Panc1 (cell line): ENCODE measurements around the gene VAT1. TPM values are rescaled to one million over a fixed set of nuclear protein-coding genes. Genes with fewer than 3 reads are reported as not detected.

Experiments used
- ATAC-seq: fragments of 200-7000 bp; cut with Tn5 transposase; 2 replicates; pipeline ENCODE4 v1.9.1; 2020; ENCODE audit warnings: mild to moderate bottlenecking, moderate library complexity
- BruUV-seq: library from RNA; stranded (reverse); fragments of 400-500 nt; replicated peaks from 2 replicates; lab custom pipeline; 2021; lab: Mats Ljungman, UMichigan
- CTCF ChIA-PET: fragments of 300-600 bp; sonication (Branson Sonifier 250); formaldehyde crosslinking; loops from one replicate; lab custom pipeline; 2022; ENCODE audit warnings: antibody characterized with exemption; lab: Charles Lee
- POLR2A ChIA-PET: fragments of 300-600 bp; sonication (Branson Sonifier 250); formaldehyde crosslinking; loops from one replicate; lab custom pipeline; 2022; ENCODE audit warnings: antibody characterized with exemption; lab: Charles Lee
- DNase-seq: peaks from one replicate; pipeline ENCODE4 v3.0.0-alpha.2; 2010; ENCODE audit warnings: low read depth, low spot score
- H3K27ac ChIP-seq: 2 replicates; pipeline ENCODE4 v1.5.1; 2011; ENCODE audit warnings: mild to moderate bottlenecking, low read length, inconsistent platforms
- H3K27me3 ChIP-seq: fragments of 200-500 bp; sonication (Bioruptor generic); 2 replicates; pipeline ENCODE4 v1.6.0; 2014; ENCODE audit warnings: low read length, inconsistent platforms; ENCODE audit not compliant: control insufficient read depth, insufficient read depth
- H3K36me3 ChIP-seq: fragments of 200-500 bp; sonication (Bioruptor generic); 2 replicates; pipeline ENCODE4 v1.5.1; 2014; ENCODE audit warnings: inconsistent platforms, mild to moderate bottlenecking, low read length, moderate library complexity; ENCODE audit not compliant: control insufficient read depth, insufficient read depth
- H3K4me1 ChIP-seq: 2 replicates; pipeline ENCODE4 v1.5.1; 2011; ENCODE audit warnings: inconsistent platforms, mild to moderate bottlenecking, low read length, moderate library complexity; ENCODE audit not compliant: control insufficient read depth, insufficient read depth
- H3K4me3 ChIP-seq, 2 experiments: 2 replicates each; pipeline ENCODE4 v1.5.1; 2011 to 2012; ENCODE audit warnings: low read depth in 2 of 2, low read length in 2 of 2, mild to moderate bottlenecking in 2 of 2, inconsistent platforms in 1 of 2, moderate library complexity in 1 of 2
- H3K9me3 ChIP-seq: fragments of 200-500 bp; sonication (Bioruptor generic); 2 replicates; pipeline ENCODE4 v1.5.1; 2014; ENCODE audit warnings: low read depth, mild to moderate bottlenecking, inconsistent platforms, low read length, moderate library complexity; ENCODE audit not compliant: control insufficient read depth, insufficient read depth
- CTCF ChIP-seq: fragments of 450-650 bp; IDR thresholded peaks from 2 replicates; pipeline ENCODE4 v1.5.1; 2017; ENCODE audit warnings: mild to moderate bottlenecking
- POLR2AphosphoS5 ChIP-seq: IDR thresholded peaks from 2 replicates; pipeline ENCODE4 v1.6.1; 2012; ENCODE audit warnings: mild to moderate bottlenecking, low read depth, low read length, moderate library complexity
- REST ChIP-seq, 2 experiments: IDR thresholded peaks; 2 replicates each; pipeline ENCODE4 v1.6.1; 2011 to 2012; ENCODE audit warnings: low read depth in 2 of 2, control low read depth in 1 of 2, low read length in 1 of 2, mild to moderate bottlenecking in 1 of 2, moderate library complexity in 1 of 2; ENCODE audit not compliant: insufficient read depth in 1 of 2
- SIN3A ChIP-seq: IDR thresholded peaks from 2 replicates; pipeline ENCODE4 v1.6.1; 2012; ENCODE audit warnings: low read depth, mild to moderate bottlenecking, low read length, moderate library complexity, borderline replicate concordance; ENCODE audit not compliant: insufficient read depth
- TCF7L2 ChIP-seq: IDR thresholded peaks from 2 replicates; pipeline ENCODE4 v1.6.1; 2011; ENCODE audit warnings: mild to moderate bottlenecking, low read depth, low read length, inconsistent platforms
- in situ Hi-C: cut with HindIII; loops from 2 replicates; pipeline ENCODE4 v1.10.0; 2016; ENCODE audit warnings: low sequenced_read_pairs, low pct_unique_long_range_greater_than_20kb
- intact Hi-C: fragments of 100-400 bp; cut with micrococcal nuclease; formaldehyde crosslinking; loops from one replicate; pipeline ENCODE4 v1.10.0; 2022; ENCODE audit not compliant: unreplicated experiment
- total RNA-seq: library from RNA; stranded (reverse); gene quantifications from one replicate; pipeline ENCODE4 v1.2.1, GENCODE V29; 2021; ENCODE audit not compliant: unreplicated experiment

Gene VAT1
- total RNA-seq, 1 experiment from 2014 or later: 169 TPM

- Histone ChIP-seq H3K27me3 (no peaks in the 10 kb centered on the region), H3K9me3 (no peaks in the 10 kb centered on the region), H3K27ac (no peak overlapping the region), H3K4me3 (no peak overlapping the region), H3K36me3 (peaks cover 3% of the 10 kb centered on the region), H3K4me1 (no peaks in the 10 kb centered on the region; the same call in 1 of the 2 replicates)
- ChIA-PET CTCF (no interaction called here), POLR2A (no interaction called here)
- TF ChIP-seq TCF7L2 (no peak), REST (IDR thresholded peaks at IDR 0.05; ENCODE audit: insufficient read depth in 1 of 2, low read depth in 2 of 2, low read length in 1 of 2) (no peak), POLR2AphosphoS5 (no peak), SIN3A (no peak), CTCF (no peak)
- in situ Hi-C loops (no loop called here), intact Hi-C loops (no loop called here)
- ATAC-seq (no peak), DNase-seq (no peak)
- BruUV-seq: no TSS peak
Observed at GRCh38 chr17:42967925-42968324, 54.3 kb downstream of the VAT1 start.

Other genes starting within 250 kb of the VAT1 start
- 37.7 TPM for gene VPS25, start 248.9 kb downstream of the VAT1 start, total RNA-seq
- 3.5 TPM for gene WNK4, start 241.8 kb downstream of the VAT1 start, total RNA-seq
- 48.8 TPM for gene COA3, start 223.7 kb downstream of the VAT1 start, total RNA-seq
- gene CNTD1, start 223.5 kb downstream of the VAT1 start, total RNA-seq: 0.13 TPM
- gene BECN1, start 198.1 kb downstream of the VAT1 start, total RNA-seq: 61.8 TPM
- gene PSME3, start 189.0 kb downstream of the VAT1 start, total RNA-seq: 110 TPM
- 0.85 TPM for gene AOC2, start 177.8 kb downstream of the VAT1 start, total RNA-seq
- gene AOC3, start 171.2 kb downstream of the VAT1 start, total RNA-seq: 0.21 TPM
- 0.08 TPM for gene G6PC1, start 121.6 kb downstream of the VAT1 start, total RNA-seq
- gene AARSD1, start 57.9 kb downstream of the VAT1 start, total RNA-seq: 23.5 TPM
- 0.74 TPM for gene PTGES3L, start 42.3 kb downstream of the VAT1 start, total RNA-seq
- 11.2 TPM for gene RUNDC1, start 41.8 kb downstream of the VAT1 start, total RNA-seq
- gene RPL27, start 24.0 kb downstream of the VAT1 start, total RNA-seq: 513 TPM
- 42.6 TPM for gene IFI35, start 15.6 kb downstream of the VAT1 start, total RNA-seq
- 0.59 TPM for gene RND2, start 2.8 kb upstream of the VAT1 start, total RNA-seq
- gene BRCA1, start 103.0 kb upstream of the VAT1 start, total RNA-seq: 29.9 TPM
- 36.6 TPM for gene NBR1, start 148.8 kb upstream of the VAT1 start, total RNA-seq
- 3.5 TPM for gene TMEM106A, start 189.5 kb upstream of the VAT1 start, total RNA-seq
- gene CCDC200, start 206.2 kb upstream of the VAT1 start, total RNA-seq: not detected
- gene RNU2-1, start 211.6 kb upstream of the VAT1 start, total RNA-seq: 4,481 TPM